ENCODE measurements around the gene SMAD5.

DNA sequence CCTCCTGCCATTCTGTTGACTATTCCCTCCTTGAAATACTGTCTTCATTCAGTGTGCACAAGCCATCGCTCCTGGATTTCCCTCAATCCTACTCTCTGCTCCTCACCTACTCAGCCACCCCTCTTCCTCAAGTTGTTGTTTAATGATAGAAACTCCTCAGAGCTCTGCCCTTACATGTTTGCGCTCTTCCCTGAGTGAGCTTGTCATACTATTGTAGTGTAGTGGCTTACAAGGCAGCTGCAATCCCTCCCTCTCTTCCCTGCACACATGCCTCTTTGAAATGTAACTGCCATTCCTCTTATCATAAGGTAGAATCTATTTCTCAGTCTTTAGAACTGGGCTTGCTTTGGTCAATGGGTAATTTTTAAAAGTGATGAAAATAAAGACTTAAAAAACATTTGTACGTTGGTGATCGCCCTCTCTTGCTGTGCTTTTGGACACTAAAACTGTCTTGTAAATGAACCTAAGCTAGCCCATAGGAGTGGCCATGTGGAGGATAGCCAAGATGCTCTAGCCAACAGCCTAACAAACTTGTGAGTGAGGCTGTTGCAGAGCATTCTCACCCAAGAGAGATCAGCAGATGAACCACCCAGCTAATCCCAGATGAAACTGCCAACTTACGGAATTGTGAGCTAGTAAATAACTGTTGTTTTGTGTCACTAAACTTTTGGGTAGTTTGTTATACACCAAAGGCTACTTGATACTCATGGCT, 18.1 kb upstream of the SMAD5 start:
- TF ChIP-seq, protein P1, sequence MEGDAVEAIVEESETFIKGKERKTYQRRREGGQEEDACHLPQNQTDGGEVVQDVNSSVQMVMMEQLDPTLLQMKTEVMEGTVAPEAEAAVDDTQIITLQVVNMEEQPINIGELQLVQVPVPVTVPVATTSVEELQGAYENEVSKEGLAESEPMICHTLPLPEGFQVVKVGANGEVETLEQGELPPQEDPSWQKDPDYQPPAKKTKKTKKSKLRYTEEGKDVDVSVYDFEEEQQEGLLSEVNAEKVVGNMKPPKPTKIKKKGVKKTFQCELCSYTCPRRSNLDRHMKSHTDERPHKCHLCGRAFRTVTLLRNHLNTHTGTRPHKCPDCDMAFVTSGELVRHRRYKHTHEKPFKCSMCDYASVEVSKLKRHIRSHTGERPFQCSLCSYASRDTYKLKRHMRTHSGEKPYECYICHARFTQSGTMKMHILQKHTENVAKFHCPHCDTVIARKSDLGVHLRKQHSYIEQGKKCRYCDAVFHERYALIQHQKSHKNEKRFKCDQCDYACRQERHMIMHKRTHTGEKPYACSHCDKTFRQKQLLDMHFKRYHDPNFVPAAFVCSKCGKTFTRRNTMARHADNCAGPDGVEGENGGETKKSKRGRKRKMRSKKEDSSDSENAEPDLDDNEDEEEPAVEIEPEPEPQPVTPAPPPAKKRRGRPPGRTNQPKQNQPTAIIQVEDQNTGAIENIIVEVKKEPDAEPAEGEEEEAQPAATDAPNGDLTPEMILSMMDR (IDR thresholded peaks at IDR 0.05): no peak
- TF ChIP-seq EZH2 (IDR thresholded peaks at IDR 0.05) (no peak), EZH2phosphoT487 (IDR thresholded peaks at IDR 0.05) (no peak)

Measured in neural progenitor cell (in vitro differentiated cells).